GF-D8 (cell line): ENCODE measurements around the gene STIM1.

Experiments used
- DNase-seq: peaks from one replicate; lab custom pipeline; 2025; lab: John Stamatoyannopoulos, UW

STIM1 gene

DNA sequence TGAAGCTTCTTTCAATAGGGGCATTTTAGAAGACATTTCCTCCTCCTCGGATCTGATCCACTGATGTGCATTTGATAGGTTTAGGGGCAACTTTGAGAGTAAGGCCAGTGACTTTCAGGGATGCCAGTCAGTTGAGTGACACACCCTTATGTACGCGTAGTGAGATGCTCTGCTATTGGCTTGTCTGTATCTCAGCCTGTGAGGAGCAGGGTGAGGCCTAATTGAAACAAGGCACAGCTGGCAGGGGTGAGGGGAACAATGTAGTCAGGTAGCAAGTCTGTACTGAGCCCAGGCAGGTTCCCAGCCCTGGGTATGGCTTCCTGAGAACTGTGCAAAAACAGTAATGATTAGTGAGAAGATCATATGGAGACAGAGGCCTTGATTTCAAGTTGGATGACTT is 61.5 kb downstream of the STIM1 start:
- DNase-seq: no peak

GRCh38 chr11:3920148-3920852 is 64.8 kb downstream of the STIM1 start:
- DNase-seq: no peak

DNA sequence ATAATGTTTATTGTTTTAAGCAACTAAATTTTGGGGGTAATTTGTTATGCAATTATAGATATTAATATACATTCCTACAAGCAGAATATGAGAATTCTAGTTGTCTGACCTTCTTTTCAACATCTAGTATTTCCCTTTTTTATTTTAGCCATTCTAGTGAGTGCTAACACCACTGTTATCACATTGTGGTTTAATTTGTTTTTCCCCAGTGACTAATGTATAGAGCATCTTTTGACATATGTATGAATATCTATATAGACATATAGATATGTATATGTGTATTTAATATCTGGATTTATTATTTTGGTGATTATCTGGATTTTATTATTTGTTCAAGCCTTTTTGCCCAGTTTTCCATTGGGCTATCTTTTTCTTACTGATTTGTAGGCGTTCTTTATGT is 66.6 kb downstream of the STIM1 start:
- no peak for DNase-seq

DNA sequence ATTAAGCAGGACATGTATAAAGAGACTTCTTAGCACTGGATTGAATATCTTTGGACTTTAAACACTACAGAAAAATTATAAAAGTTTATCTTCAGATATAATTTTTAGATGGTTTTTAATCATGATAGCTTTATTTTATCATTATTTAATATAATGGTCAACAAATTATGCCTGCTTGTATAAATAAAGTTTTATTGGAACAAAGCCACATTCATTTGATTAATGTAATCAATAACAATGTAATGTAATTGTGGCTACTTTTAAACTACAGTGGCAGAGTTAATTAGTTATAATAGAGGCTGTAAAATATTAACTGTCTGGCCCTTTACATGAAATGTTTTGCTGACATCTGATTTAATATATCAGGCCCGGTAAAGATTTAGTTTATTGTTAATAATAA is 70.0 kb downstream of the STIM1 start:
- no peak for DNase-seq

GRCh38 chr11:3926458-3927095 is 71.1 kb downstream of the STIM1 start:
- DNase-seq: no peak

- DNase-seq: no peak
Observed at GRCh38 chr11:3927129-3927796, 71.8 kb downstream of the STIM1 start.

DNA sequence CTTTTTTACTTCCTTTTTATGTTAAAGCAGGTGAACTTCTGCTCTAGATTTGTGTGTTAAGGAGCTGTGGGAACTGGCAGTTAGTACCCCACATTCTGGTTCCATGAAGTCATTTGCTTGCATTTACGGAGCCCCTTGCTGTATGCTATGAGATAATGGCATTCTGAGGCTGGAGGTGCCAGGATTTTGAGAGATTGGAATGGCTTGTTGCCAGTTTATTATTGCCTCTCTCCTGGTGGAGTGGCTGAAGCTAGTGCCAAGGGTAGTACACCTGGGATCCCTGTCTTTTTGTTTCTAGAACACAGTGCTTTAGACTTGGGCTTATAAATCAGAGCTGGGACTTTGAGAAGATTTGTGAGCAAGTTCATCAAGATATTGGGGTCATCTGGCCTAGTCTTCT is 73.8 kb downstream of the STIM1 start:
- no peak for DNase-seq

DNA sequence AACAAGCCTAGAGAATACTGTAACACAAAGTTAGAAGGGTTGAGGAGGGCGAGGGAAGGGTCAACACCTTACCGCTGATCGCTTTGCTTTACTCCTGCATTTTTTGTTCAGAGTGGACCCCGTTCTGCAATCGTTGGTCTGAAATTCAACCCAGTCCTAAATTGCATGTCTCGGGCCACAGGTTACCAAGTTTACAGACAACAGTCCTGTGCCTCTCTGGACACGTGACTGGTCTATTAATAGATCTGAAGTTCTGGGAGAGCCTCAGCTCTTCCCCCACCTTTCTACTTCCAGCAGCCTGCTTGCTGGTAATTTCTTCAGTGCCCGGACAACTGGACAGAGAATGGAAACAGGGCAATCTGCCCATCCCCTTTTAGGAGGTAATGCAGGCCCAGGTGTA is 74.2 kb downstream of the STIM1 start:
- no peak for DNase-seq

DNA sequence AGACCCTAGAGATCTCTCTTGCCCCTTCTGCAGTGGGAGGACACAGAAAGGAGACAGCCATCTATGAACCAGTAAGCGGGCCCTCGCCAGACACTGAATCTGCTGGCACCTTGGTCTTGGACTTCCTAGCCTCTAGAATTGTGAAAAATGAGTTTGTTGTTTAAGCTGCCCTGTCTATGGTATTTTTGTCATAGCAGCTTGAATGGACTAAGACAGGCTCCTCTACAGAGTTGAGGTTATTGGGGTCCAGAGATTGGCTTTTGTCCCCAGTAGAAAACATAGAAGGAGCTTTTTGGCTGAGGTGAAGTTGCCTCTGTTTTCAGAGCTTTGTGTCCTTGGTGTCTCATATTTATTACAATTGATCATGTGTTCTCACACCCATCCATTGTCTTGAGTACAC is 77.2 kb downstream of the STIM1 start:
- no peak for DNase-seq

- no peak for DNase-seq
Observed at GRCh38 chr11:3933165-3933628, 77.7 kb downstream of the STIM1 start.

- DNase-seq: no peak
Observed at GRCh38 chr11:3934658-3935057, 79.2 kb downstream of the STIM1 start.

GRCh38 chr11:3936517-3936916 is 81.1 kb downstream of the STIM1 start:
- no peak for DNase-seq

DNA sequence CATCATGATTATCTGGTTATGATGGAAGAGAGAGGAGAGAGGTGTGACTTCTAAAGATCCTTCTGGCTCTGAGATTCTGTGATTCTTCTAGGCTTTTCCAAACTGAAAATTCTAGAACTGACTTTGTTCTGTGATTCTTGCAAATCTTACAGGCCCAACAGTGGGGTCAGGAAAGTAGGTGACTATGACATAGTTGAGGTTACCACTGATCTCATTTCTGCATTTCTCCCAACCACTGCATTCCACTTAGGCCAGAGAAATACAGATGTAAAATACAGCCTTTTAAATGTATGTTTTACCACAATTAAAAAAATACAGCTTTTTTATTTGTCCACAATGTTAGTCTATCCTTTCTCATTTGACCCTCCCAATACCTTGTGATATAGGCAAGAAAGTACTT is 83.7 kb downstream of the STIM1 start:
- DNase-seq: no peak

DNA sequence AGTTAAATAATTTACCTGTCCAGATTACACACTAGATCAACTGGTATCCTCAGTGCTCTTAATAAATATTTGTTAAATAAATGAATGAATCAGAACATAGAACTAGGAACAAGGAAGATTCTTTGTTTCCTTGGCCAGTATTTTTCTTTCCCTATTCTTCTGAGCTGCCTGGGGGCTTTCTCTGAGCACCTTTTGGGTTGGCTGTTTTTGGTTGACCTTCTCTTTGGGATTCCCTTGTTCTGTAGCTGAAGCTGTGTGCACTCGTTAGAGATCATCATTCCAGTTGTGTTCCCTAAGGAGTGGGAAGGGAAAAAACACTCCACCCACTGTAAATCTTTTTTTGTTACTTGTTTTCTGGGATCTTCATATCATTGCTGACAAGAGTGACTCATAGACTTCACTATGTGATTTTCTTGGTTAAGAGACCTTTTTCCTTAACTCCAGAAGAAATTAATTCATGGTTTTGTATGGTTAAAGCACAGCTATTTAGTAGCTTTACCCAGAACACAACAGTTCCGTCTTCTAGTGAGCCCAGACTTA is 84.3 kb downstream of the STIM1 start:
- no peak for DNase-seq

GRCh38 chr11:3942160-3942955 is 86.9 kb downstream of the STIM1 start:
- DNase-seq: no peak

- no peak for DNase-seq
Observed at GRCh38 chr11:3942956-3943497, 87.6 kb downstream of the STIM1 start.

DNA sequence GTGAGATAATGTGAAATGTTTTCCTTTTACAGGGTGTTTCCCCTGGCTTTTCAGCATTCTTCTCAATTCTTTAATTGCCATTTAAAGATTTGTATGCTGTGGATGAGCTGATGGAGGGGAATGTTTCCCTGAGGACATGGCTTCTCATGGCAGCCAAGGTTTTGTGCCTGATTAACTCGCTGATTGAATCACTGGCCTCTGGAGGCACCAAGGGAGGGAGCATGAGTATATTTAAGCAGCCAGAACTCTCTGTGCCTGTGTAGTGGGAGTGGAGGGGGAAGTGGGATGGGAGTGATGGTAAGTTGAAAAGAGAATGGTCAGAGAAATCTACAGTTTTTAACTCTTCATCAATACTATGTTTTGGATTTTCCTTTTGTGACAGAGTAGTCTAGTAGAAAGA is 88.7 kb downstream of the STIM1 start:
- DNase-seq: no peak

GRCh38 chr11:3946455-3947017 is 91.1 kb downstream of the STIM1 start:
- DNase-seq: no peak

DNA sequence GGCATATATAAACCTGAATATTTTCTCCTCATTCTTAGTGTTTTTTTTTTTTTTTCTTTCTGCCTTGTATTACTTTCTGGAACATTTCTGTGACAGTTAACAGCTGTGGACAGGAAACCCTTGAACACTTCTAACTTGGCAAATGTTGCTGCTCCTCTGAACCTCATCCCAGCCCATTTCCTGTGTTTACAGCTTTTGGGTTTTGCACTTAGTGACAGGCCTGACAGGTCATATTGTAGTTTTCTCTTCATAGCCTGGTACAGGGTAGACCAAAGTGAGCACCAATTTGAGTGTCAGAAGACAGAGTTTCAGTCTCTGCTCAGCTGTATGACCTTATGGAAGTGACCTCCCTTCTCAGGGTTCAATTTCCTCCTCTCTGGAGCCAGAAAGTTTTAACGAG is 91.6 kb downstream of the STIM1 start:
- DNase-seq: peak; percentile 48

DNA sequence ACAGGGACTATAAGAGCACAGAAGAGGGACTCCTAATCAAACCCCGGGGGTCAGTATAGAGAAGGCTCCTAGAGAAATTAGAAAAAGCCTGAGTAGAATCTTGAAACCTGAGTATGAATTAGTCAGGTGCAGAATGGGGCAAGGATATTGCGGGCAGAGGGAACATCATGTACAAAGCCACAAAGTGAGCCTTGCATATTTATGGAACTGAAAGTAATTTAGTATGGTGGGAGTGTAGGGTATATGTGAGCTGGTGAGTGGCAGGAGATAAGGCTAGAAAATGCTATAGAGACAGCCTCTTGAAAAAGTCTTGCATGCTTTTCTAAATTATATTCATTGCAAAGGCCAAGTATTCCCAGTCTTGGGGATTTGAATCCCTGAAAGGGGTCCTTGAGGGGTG is 93.7 kb downstream of the STIM1 start:
- DNase-seq: no peak

DNA sequence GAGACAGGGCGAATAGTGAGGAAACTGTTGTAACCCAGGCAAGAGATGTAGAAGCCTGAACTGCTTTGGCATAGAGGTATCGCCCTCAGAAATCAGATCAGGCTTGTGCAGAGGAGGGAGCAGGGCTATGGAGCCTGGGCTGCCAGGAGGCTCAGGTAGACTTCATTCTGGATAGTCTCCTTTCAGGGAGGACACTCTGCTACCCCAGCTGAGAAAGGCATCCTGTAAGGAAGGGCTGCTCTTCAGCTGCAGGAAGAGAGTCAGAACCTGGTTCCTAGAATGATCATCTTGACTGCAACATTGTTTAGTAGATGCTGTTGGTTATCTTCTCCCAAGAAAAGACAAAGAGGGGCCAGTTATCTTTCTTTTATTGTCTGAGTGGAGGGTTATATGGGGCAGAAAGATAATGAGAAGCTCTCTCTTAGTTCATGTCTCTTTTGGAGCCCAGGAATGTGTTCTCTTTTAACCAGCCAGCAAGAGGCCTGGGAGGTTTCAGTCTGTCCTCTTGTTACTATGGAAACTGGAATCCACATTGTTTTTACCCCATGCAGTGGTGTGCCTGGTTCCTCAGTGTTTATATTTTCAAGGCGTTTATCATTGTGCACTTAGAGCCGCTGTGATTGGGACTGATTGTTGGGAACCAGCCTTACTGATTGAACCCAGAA is 95.7 kb downstream of the STIM1 start:
- no peak for DNase-seq
